Ectodermal cell (in vitro differentiated cells): ENCODE results near the gene KRT86.

Experiments
- H3K27ac ChIP-seq: 2 replicates; pipeline ENCODE4 v1.7.0; 2013; ENCODE audit warnings: mild to moderate bottlenecking, low read depth, low read length; ENCODE audit not compliant: insufficient read depth, poor library complexity, severe bottlenecking
- H3K27me3 ChIP-seq: 2 replicates; pipeline ENCODE4 v1.7.0; 2013; ENCODE audit warnings: mild to moderate bottlenecking, low read length; ENCODE audit not compliant: insufficient read depth, control insufficient read depth, poor library complexity, severe bottlenecking
- H3K36me3 ChIP-seq: one replicate; pipeline ENCODE4 v1.7.0; 2013; ENCODE audit warnings: low read length; ENCODE audit not compliant: control insufficient read depth, insufficient read depth
- H3K4me1 ChIP-seq: one replicate; pipeline ENCODE4 v1.7.0; 2013; ENCODE audit warnings: low read length; ENCODE audit not compliant: control insufficient read depth, insufficient read depth
- H3K4me3 ChIP-seq: 2 replicates; pipeline ENCODE4 v1.7.0; 2013; ENCODE audit warnings: low read depth, low read length, control low read depth; ENCODE audit not compliant: insufficient read depth
- H3K9me3 ChIP-seq: 2 replicates; pipeline ENCODE4 v1.7.0; 2013; ENCODE audit warnings: mild to moderate bottlenecking, low read length, moderate library complexity; ENCODE audit not compliant: control insufficient read depth
- WGBS, 2 experiments: methylation state at CpG; one replicate each; pipeline ENCODE4 v1.1.7; 2013; ENCODE audit warnings: missing lambda C conversion rate in 2 of 2; 5-methylcytosine and 5-hydroxymethylcytosine counted together

The KRT86 gene

DNA sequence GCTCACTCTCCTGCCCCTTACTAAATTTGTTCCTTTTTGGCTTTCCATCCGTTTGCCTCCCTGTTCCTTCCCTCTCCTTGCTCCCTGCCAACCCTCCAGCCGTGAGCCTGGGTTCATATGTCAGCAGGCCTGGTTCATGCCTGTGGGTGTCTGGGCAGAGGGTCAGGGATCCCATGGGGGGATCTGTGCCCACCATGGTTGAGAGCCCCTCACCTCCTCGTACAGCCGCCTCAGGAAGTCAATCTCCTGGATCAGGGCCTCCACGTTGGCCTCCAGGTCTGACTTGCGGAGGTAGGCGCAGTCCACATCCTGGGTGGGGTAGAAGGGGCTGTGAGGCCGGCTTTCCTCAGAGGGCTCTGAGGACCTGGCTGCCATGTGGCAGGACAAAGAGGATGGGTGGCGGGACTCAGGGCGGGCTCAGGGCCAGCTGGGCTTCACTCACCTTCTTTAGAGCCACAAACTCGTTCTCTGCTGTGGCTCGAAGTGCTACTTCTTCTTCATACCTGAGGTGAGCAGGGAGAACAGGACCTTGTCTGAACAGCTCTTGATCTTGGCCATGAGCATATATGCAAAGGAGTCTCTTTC is 43.1 kb downstream of the KRT86 start:
- H3K9me3 ChIP-seq = no peaks in the 10 kb centered on the region

DNA sequence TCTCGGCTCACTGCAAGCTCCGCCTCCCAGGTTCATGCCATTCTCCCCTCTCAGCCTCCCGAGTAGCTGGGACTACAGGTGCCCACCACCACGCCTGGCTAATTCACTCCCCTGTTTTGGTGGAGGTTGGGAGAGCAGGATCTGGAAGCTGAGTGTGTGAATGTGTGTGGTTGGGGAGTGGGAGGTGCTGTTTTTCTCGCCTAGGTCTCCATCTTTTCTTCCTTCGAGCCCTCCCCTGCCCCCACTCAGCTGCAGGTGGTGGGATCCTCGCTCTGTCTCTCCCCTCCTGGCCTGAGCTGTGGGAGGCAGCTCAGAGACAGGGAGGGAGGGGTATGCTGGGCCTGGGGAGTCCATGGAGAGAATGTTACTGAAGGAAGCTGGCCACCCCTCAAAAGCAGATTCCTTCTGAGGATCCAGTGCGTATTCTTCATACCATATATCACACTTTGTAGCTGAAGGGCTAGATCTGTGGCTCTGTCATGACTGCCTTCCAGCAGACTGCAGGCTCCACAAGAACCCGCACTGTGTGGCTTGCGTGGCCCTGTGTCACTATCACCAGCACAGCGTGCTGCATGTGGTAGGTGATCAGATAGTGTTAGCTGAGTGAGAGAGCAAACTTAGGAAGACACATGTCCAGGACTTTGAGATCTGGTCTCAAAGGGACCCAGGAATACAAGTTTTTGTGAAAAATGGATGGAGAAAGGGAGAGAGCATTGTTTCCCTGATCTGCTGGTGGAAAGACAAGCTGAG is 44.0 kb downstream of the KRT86 start:
- Histone ChIP-seq H3K9me3 (no peaks in the 10 kb centered on the region), H3K27me3 (no peaks in the 10 kb centered on the region), H3K36me3 (no peaks in the 10 kb centered on the region), H3K4me3 (no peak overlapping the region), H3K27ac (no peak overlapping the region), H3K4me1 (no peaks in the 10 kb centered on the region)
- 85 to 86% methylated on average over 11 of the region's 11 CpGs for WGBS, 2 experiments

More for the DNA sequence above, 43.1 kb downstream of the KRT86 start:
- H3K27me3 ChIP-seq = no peaks in the 10 kb centered on the region
- H3K36me3 ChIP-seq = no peaks in the 10 kb centered on the region
- 85 to 86% methylated on average over 12 of the region's 12 CpGs for WGBS, 2 experiments
- no peaks in the 10 kb centered on the region for H3K4me1 ChIP-seq
- H3K4me3 ChIP-seq = no peak overlapping the region
- H3K27ac ChIP-seq = no peak overlapping the region

DNA sequence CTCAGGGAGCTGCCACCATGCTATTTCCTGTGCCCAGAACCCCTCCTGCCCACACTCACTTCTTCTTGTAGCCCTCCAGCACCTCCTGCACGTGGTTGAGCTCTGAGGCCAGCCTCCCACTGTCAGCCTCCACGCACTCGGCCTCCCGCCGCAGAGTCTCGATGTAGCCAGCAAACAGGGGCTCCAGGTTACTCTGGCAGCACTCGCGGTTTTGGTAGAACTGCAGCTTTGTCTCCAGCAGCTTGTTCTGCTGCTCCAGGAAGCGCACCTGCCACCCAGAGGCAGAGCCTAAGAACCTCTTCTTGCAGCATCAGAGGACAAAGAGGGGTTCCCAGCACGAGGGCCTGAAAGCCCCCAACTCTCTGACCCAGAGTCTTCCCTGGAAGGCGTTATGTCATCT is 44.7 kb downstream of the KRT86 start:
- no peaks in the 10 kb centered on the region for H3K9me3 ChIP-seq
- no peak overlapping the region for H3K27ac ChIP-seq
- WGBS, 2 experiments = 73 to 77% methylated on average over 11 of the region's 11 CpGs
- no peaks in the 10 kb centered on the region for H3K36me3 ChIP-seq
- no peaks in the 10 kb centered on the region for H3K4me1 ChIP-seq
- H3K27me3 ChIP-seq = no peaks in the 10 kb centered on the region
- no peak overlapping the region for H3K4me3 ChIP-seq

DNA sequence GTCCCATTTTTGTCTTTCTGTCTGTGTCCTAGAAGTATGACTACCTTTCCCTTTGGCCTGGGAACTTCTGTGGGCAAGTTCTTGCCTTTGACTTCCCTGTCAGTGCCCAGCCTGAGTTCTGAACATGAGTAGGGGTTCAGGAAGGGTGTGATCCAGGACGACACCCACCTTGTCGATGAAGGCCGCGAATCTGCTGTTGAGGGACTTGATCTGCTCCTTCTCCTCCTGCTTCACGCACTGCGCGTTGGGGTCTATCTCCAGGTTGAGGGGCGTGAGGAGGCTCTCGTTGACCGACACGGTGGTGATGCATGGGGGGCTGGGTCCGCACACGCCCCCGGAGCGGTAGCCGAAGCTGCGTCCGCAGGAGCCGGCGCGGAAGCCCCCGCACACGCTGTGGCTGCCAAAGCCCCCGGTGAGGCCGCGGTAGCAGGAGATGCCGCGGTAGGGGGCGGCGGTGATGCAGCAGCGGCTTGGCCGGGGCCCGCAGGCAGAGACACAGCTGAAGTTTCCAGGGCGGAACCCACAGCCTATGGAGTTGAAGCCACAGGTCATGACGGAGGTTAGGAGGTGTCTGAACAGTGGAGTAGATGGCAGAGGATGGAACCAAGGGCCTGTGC is 46.4 kb downstream of the KRT86 start, which contains the start of gene KRT83:
Gene KRT83 (minus strand): TSS at position 615 of the 617 bp plus-strand sequence. CDS start 63 bp downstream, at position 552.
- no peaks in the 10 kb centered on the region for H3K36me3 ChIP-seq
- 92 to 93% methylated on average over 35 of the region's 35 CpGs for WGBS, 2 experiments
- no peaks in the 10 kb centered on the region for H3K27me3 ChIP-seq
- H3K4me1 ChIP-seq = no peaks in the 10 kb centered on the region
- H3K27ac ChIP-seq = no peak within 1 kb of the TSS
- H3K4me3 ChIP-seq = no peak within 1 kb of the TSS
- H3K9me3 ChIP-seq = no peaks in the 10 kb centered on the region

DNA sequence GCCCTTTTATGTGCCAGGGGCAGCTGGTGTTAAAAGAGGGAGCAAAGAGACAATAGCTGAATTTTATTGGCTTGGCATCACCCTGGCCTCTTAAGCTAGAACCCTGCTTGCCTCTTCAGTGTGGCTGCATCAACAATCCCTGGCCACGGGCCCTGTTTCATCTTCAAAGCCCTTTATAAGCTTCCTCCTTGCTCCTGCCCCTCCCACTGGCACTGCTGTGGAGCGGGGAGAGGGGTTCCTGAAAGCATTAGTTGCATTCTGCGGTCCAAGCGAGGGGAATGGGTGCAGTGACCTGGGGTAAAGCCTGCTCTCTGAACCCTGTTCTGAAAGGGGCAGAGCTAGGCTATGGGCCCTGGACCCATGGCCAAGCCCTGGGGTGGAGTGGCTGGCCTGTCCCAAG is 47.0 kb downstream of the KRT86 start:
- H3K36me3 ChIP-seq = no peaks in the 10 kb centered on the region
- H3K27ac ChIP-seq = no peak overlapping the region
- H3K27me3 ChIP-seq = no peaks in the 10 kb centered on the region
- H3K9me3 ChIP-seq = no peaks in the 10 kb centered on the region
- 84 to 88% methylated on average over 4 of the region's 4 CpGs for WGBS, 2 experiments
- no peaks in the 10 kb centered on the region for H3K4me1 ChIP-seq
- no peak overlapping the region for H3K4me3 ChIP-seq

DNA sequence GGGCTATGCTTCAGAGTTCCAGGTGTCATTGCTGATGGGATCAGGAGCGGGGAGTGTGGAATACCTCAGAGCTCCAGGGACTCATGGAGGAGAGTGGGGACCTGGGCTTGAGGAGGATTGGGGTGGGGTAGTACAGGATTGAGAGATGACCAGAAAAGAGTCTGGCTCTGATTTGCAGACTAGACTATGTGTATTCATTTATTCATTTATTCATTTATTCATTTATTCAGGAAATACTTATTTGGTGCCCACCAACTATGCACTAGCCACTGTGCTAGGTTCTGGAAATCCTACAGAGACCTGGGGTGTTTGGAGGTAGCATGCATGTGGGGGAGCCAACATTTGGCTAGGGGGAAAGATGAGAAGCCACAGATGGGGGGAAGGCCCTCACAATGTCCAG is 47.6 kb downstream of the KRT86 start:
- Histone ChIP-seq H3K9me3 (no peaks in the 10 kb centered on the region), H3K27me3 (no peaks in the 10 kb centered on the region), H3K36me3 (no peaks in the 10 kb centered on the region), H3K4me3 (no peak overlapping the region), H3K27ac (no peak overlapping the region), H3K4me1 (no peaks in the 10 kb centered on the region)
- 93 to 94% methylated on average over 1 of the region's 1 CpG for WGBS, 2 experiments

DNA sequence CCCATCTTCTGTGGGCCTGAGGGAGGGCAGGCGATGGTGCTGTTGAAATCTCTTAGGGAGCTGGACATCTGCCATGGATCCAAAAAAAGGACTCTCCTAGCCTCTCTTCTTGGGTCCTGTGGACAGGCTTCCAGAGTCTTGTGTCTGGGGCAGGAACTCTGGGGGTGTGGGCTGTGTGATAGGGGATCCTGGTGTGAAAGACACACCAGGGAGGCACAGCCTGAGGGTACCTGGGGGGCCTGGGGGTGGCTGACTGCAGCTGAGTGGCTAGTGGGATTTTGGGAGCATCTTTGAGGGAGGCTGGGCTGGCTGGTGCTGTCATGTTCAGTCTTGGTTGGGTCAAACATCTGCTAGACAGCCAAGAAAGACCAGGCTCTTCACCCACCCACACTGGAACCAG is 48.6 kb downstream of the KRT86 start:
- H3K36me3 ChIP-seq = no peaks in the 10 kb centered on the region
- H3K27ac ChIP-seq = no peak overlapping the region
- WGBS, 2 experiments = 94 to 95% methylated on average over 1 of the region's 1 CpG
- H3K4me3 ChIP-seq = no peak overlapping the region
- no peaks in the 10 kb centered on the region for H3K4me1 ChIP-seq
- H3K9me3 ChIP-seq = no peaks in the 10 kb centered on the region
- no peaks in the 10 kb centered on the region for H3K27me3 ChIP-seq

DNA sequence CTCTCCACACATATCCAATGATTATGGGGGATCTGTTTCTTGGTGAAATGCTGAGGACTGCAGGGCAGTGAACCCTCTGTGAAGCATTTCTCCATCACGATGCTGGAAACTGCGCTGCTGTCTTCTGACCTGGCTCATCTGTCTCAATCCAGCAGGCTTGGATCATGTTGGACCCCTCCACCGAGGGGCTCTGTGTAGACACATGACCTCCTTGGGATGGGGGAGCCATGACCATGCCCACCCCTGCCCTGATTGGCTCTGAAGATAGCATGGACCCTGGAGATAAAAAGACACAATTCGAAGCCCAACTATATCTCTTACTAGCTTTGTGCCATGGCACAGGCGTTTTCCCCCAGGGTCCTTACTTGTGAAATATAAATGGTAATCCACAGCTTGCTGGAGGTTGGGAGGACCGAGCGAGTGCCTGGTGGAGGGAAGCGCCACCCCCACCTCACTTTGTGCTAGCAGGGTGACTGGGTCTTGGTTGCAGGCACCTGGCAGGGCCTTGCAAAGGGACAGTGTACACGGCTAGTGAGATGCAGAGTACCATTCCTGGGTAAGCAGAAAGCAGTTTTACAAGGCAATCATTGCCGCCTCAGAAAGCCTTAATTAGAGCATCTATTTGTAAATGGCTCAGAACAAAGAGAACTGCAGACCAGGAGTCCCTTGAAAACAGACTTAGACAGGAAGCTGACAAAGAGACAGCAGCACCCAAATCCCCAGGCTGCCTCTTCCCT is 49.1 kb downstream of the KRT86 start:
- WGBS, 2 experiments = 88% methylated on average over 10 of the region's 10 CpGs
- Histone ChIP-seq H3K27ac (no peak overlapping the region), H3K4me3 (no peak overlapping the region), H3K4me1 (no peaks in the 10 kb centered on the region), H3K27me3 (no peaks in the 10 kb centered on the region), H3K9me3 (no peaks in the 10 kb centered on the region), H3K36me3 (no peaks in the 10 kb centered on the region)

DNA sequence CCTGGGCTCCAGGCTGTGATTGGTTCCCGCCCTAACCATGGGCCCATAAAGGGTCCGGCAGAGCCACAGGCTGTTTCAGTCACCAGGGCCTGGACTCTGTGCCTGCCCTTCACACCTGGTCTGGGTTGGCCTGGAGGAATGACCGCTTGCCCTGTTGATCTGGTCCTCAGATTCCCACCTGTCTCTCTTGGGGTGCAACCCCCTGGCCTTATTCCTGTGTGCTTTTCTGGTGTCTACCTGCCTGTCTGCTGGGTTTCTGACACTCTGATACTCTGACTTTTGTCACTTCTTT is 49.7 kb downstream of the KRT86 start:
- Histone ChIP-seq H3K36me3 (no peaks in the 10 kb centered on the region), H3K4me1 (no peaks in the 10 kb centered on the region), H3K27ac (no peak overlapping the region), H3K9me3 (no peaks in the 10 kb centered on the region), H3K4me3 (no peak overlapping the region), H3K27me3 (no peaks in the 10 kb centered on the region)
- 87 to 90% methylated on average over 3 of the region's 3 CpGs for WGBS, 2 experiments
